Measurements from ENCODE around the gene CCDC82.

CCDC82 gene

DNA sequence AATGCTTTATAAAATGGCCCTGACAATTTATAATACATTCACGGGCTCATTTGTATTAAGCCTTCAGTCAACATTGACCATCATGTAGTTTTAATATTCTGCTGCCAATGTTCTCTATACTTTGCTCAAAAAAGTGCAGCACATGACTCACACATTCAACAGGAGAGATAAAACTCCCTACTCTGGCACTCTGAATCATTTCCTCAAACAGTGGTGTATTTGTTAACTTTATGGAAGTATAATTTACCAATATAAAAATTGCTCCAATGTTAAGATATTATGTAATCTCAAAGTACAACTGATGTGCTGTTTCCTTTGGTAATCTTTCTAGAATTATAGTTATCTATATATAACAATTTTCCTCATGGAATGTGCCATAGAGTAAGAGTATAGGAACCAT lies 86.6 kb downstream of the CCDC82 start:
- DNase-seq, result no peak
